ENCODE data around the gene NOTCH4. TPM values are rescaled to one million over a fixed set of nuclear protein-coding genes. Genes with fewer than 3 reads are reported as not detected.
"Not testable (repeated sequence)": the region's sequence is repeated elsewhere in the genome, so short reads cannot be mapped to it uniquely, and the experiment has no call there.

The NOTCH4 gene
- total RNA-seq, 2 experiments from 2014 or later: 1.2 to 1.3 TPM

- intact Hi-C loops (cut with micrococcal nuclease); H3K9me3 Mint-ChIP-seq; CTCF ChIA-PET; H3K27me3 Mint-ChIP-seq: not testable (repeated sequence)
- ATAC-seq: peak; percentile 55
- H3K4me3 Mint-ChIP-seq: peak overlapping the region; percentile 23
- H3K4me1 Mint-ChIP-seq (ENCODE audit: low read depth): peaks cover 54% of the 10 kb centered on the region
- peak; percentile 81 for DNase-seq
- H3K27ac Mint-ChIP-seq: peak overlapping the region; percentile 92
- peaks cover 56% of the 10 kb centered on the region for H3K36me3 Mint-ChIP-seq (ENCODE audit: low read depth)
- POLR2A ChIA-PET: interaction anchor here (0.6 to 1.5 kb wide), 2 partner anchors 10 to 15 kb away, joined by 3 to 4 read pairs; no protein-coding TSS in a partner anchor
Measured at GRCh38 chr6:32185681-32186131, 38.2 kb downstream of the NOTCH4 start.

- Mint-ChIP-seq H3K27ac (peak within 1 kb of the TSS; percentile 73), H3K9me3 (no peaks in the 10 kb centered on the region), H3K36me3 (ENCODE audit: low read depth) (peaks cover 65% of the 10 kb centered on the region), H3K4me1 (ENCODE audit: low read depth) (peaks cover 68% of the 10 kb centered on the region), H3K4me3 (no peak within 1 kb of the TSS), H3K27me3 (no peaks in the 10 kb centered on the region)
- TF ChIP-seq, protein P1, sequence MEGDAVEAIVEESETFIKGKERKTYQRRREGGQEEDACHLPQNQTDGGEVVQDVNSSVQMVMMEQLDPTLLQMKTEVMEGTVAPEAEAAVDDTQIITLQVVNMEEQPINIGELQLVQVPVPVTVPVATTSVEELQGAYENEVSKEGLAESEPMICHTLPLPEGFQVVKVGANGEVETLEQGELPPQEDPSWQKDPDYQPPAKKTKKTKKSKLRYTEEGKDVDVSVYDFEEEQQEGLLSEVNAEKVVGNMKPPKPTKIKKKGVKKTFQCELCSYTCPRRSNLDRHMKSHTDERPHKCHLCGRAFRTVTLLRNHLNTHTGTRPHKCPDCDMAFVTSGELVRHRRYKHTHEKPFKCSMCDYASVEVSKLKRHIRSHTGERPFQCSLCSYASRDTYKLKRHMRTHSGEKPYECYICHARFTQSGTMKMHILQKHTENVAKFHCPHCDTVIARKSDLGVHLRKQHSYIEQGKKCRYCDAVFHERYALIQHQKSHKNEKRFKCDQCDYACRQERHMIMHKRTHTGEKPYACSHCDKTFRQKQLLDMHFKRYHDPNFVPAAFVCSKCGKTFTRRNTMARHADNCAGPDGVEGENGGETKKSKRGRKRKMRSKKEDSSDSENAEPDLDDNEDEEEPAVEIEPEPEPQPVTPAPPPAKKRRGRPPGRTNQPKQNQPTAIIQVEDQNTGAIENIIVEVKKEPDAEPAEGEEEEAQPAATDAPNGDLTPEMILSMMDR (IDR thresholded peaks at IDR 0.05): no peak
- ATAC-seq (no peak), DNase-seq (no peak)
- intact Hi-C loops (cut with micrococcal nuclease): no loop called here
- POLR2A ChIA-PET: no interaction called here
- CTCF ChIA-PET: no interaction called here
Measured at GRCh38 chr6:32184084-32184640, 39.7 kb downstream of the NOTCH4 start, which contains the start of gene AGER. TSS of gene AGER (minus strand) at chr6:32184253. CDS start at chr6:32184222, 31 bp downstream.

GRCh38 chr6:32183483-32184083 lies 40.3 kb downstream of the NOTCH4 start:
- Mint-ChIP-seq H3K27ac (peak overlapping the region; percentile 73), H3K9me3 (no peaks in the 10 kb centered on the region), H3K4me3 (no peak overlapping the region), H3K4me1 (ENCODE audit: low read depth) (peaks cover 68% of the 10 kb centered on the region), H3K27me3 (no peaks in the 10 kb centered on the region), H3K36me3 (ENCODE audit: low read depth) (peaks cover 65% of the 10 kb centered on the region)
- DNase-seq (no peak), ATAC-seq (no peak)
- ChIA-PET POLR2A (interaction anchor here (1.2 kb wide), 1 partner anchor 56 kb away, joined by 6 read pairs; the partner anchor contains the start of gene ATF6B), CTCF (no interaction called here)
- intact Hi-C loops (cut with micrococcal nuclease): no loop called here
- TF ChIP-seq, protein P1 (IDR thresholded peaks at IDR 0.05): no peak

DNA sequence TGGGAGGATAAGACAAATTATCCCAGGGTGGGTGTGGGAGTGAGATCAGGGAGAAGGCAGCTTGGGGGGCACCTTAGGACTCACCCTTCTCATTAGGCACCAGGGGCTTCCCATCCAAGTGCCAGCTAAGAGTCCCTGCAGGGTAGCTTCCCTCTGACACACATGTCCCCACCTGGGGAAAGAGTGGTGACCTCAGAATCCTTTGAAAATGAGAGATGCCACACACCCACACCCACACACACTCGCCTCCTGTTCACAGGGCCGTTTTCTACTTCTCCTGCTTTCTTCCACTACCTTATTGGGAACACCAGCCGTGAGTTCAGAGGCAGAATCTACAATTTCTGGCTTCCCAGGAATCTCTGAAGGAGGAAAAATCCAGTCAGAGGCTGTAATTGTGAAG lies 40.8 kb downstream of the NOTCH4 start:
- intact Hi-C loops (cut with micrococcal nuclease): no loop called here
- ChIA-PET CTCF (no interaction called here), POLR2A (interaction anchor here (0.9 to 1.2 kb wide), 2 partner anchors 8 to 55 kb away, joined by 3 to 6 read pairs; partner anchors contain the start of gene ATF6B)
- peaks cover 63% of the 10 kb centered on the region for H3K4me1 Mint-ChIP-seq (ENCODE audit: low read depth)
- H3K36me3 Mint-ChIP-seq (ENCODE audit: low read depth): peaks cover 59% of the 10 kb centered on the region
- TF ChIP-seq, protein P1 (IDR thresholded peaks at IDR 0.05): no peak
- H3K27me3 Mint-ChIP-seq: no peaks in the 10 kb centered on the region
- H3K27ac Mint-ChIP-seq: peak overlapping the region; percentile 73
- H3K9me3 Mint-ChIP-seq: no peaks in the 10 kb centered on the region
- no peak overlapping the region for H3K4me3 Mint-ChIP-seq
- DNase-seq: no peak
- ATAC-seq: no peak

GRCh38 chr6:32182555-32182981 lies 41.3 kb downstream of the NOTCH4 start:
- Mint-ChIP-seq H3K4me3 (no peak overlapping the region), H3K9me3 (no peaks in the 10 kb centered on the region), H3K27ac (peak overlapping the region; percentile 73), H3K4me1 (ENCODE audit: low read depth) (peaks cover 59% of the 10 kb centered on the region), H3K36me3 (ENCODE audit: low read depth) (peaks cover 57% of the 10 kb centered on the region), H3K27me3 (no peaks in the 10 kb centered on the region)
- CTCF ChIA-PET: no interaction called here
- TF ChIP-seq, protein P1 (IDR thresholded peaks at IDR 0.05): no peak
- intact Hi-C loops (cut with micrococcal nuclease): no loop called here
- no peak for ATAC-seq
- DNase-seq: no peak
- POLR2A ChIA-PET: interaction anchor here (0.9 to 1.2 kb wide), 2 partner anchors 8 to 55 kb away, joined by 3 to 6 read pairs; partner anchors contain the start of gene ATF6B
